ENCODE results near the gene SH3RF3.

The SH3RF3 gene

DNA sequence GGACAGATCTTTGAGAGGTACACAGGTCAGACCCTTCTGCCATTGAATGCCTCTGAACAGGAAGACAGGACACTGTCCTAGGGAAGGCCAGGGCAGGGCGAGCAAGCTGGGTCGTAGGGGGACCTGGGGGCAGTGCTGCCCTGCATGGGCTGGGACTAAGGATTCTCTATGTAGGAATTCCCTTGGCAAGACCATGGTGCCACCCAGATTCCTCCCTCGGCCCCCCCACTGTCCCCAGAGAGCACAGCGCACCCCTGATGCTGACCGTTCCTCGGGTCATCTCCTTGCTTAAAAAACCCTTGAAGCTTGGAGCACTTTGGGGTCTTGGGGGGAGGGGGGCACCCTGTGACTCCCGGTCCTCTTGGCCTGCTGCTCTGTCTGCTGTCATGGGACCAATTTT is 289.7 kb downstream of the SH3RF3 start:
- no peak for DNase-seq (ENCODE audit: low spot score)

DNA sequence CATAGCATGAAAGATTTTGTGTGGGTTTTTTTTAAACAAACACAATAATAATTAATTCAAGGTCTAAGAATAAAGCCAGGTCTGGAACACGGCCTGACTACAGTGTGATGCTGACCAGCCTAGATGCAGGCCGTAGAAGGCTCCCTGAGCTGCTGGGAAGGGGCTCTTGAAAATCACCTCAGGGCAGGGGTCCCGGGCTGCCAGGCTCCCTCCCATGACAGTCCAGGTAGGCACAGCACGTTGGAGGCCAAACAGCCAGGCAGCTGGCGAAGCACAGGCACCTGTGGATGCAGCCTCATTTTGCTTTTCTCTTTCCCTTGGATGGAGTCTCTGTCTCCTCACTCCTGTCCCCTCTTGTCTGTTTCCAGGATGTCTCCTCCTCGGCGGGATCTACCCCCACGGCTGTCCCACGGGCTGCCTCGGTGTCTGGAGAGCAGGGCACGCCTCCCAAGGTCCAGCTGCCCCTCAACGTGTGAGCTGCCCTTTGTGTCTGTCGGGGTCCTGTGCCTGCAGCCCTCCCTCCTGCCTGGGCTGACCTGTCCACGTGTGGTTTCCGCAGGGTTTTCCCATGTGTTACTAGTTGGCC is 290.3 kb downstream of the SH3RF3 start:
- no peak for DNase-seq (ENCODE audit: low spot score)

DNA sequence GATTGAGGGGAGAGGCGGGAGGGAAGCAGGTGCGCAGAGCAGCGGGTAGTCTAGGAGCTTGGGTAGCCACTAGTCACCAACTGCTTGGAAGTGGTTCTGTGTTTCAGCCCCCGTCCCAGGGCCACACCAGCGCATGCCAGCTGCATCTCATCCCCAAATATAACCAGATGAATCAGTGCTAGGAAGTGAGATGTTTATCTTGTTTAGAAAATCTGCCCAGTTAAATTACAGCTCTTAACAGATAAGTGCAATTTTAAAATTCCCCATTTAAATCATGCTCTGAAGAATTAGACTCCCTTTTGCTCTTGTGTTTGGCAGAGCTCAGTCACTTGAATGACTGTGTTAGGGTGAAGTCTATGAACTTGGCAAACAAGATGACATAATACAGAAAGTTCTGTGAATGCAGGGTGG is 291.0 kb downstream of the SH3RF3 start:
- peak; percentile 49 for DNase-seq (ENCODE audit: low spot score)

DNA sequence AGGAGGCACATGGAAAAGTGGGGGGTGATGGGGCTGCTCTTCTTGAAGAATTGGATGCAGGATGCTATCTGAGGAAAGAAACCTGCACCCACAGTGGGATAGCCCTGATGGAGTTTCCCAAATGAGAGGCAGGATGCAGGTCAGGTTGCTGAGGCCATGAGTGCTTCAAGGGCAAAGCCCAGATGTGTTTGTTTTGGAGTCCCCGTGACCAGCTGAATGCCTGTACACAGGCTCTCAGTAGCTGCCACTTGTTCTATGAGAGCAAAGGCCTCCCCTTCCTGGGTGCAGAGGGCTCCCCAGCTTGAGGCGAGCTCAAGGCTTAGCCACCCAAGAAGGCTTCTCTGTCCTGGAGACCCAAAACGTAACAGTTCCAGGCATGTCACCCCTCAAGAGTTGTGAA is 292.1 kb downstream of the SH3RF3 start:
- no peak for DNase-seq (ENCODE audit: low spot score)

DNA sequence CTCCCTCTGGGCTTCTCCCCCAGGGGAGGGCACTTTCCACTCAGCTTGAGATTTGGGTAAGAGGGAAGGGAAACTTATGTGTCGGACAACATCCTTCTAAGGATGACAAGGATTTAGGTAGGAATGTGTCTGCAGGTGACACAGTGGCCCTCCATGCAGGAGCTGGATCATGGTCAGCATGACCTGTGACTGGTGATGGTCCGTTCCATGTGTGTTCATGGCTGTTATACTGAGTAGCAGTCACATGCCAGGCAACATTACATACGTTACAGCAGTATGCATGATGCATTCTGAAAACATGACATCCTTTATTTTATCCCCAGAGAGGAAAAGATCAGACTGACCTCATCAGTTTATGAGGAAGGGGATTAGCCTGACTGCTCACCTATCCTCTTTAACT is 292.6 kb downstream of the SH3RF3 start:
- no peak for DNase-seq (ENCODE audit: low spot score)

DNA sequence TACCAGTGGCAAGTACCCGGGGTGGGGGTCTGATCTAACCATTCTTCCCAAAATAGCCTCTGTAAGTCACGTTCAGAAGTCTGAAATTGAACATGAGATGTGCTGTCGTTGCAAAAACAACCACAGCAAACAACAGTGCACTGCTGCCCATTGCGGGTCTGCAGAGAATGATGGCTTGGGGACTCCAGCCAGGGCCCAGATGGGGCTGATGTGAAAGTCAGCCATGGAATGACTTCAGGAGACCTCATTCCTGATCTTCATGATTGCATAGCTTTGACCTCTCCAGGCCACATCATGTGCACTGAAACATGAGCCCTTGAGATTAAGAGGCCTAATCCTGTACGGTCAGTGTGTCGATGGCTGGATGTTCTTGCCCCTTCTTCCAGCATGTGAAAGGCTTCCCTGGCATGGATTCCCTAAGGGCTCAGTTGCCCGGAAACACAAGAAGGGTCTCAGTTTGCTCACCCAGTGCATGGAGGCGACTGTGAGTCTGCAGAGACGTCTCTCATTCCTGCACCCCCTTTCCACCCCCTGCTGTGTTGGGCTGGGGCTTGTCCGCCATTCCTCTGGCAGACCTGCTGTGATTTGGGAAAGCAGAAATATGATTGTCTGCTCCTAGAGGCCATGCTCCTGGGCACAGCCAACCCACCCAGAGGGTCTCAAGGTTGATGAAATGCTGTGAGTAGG is 293.2 kb downstream of the SH3RF3 start:
- DNase-seq (ENCODE audit: low spot score) = no peak

DNA sequence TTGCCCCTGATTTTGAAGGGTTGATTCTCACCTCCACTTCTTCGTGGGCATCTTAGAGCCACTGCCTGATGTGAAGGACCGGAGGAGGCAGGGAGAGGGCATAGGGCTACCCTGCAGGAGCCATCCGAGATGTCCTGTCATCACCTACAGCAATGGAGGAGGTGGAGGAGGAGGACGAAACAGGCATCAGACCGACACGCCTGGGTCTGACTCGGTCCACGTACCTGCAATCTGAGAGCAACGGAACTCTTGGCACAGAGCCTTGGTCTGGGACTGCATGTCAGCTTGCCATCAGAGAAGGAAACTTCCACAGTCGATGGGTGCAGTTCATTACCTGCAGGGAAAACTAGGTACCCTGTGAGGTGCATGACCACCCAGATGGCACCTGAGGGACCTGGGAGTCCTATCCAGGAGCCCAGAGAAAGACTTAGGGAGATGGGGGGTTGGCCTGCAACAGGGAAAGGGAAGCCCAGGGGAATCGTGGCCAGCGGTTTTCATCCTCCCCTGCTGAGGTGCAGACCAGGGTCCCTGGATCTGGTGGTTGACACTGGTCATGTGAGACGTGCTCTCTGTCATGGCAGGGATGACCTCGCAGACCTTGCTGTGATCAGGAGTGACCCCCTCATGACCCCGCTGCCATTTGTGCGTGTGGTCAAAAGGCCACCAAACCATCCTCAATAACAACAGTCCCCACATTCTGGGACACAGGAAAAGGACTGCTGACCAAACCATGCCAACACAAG is 293.9 kb downstream of the SH3RF3 start:
- DNase-seq (ENCODE audit: low spot score) = no peak

DNA sequence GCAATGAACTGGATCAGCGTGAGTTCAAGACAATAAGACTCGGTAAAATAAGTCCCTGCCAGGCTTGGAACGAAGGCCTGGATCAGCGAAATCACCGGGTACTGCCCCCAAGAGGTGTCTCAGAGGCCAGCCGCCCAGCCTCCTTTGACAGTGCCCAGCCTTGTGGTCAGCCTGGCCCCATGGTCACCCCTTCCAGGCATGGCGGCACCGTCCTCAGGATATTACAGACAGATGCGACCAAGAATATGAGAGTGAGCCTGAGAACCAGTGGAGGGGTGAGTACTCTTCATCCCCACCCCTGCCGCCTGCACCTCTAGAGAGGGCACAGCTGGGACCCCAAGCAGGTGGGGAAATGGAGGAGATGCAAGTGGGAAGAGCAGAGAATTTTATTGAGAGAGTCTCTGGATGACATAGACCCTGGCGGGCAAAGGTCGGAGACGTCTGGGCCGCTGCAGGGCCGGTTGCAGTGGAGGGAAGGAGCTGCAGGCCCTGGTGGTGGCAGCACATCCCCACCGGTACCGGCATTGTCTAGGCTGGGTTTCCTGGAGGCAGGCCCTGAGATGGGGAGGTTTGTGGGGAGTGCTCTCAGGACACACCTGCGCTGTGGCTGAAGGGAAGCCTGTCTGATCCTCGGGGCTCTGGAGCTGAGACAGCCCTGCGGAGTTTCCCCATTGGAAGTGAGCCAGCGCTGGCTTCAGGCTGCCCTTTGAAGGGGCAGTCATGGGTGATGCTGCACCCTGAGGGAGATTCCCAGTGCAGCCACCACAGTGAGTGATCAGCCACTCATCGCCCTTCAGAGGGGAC is 294.8 kb downstream of the SH3RF3 start:
- no peak for DNase-seq (ENCODE audit: low spot score)

DNA sequence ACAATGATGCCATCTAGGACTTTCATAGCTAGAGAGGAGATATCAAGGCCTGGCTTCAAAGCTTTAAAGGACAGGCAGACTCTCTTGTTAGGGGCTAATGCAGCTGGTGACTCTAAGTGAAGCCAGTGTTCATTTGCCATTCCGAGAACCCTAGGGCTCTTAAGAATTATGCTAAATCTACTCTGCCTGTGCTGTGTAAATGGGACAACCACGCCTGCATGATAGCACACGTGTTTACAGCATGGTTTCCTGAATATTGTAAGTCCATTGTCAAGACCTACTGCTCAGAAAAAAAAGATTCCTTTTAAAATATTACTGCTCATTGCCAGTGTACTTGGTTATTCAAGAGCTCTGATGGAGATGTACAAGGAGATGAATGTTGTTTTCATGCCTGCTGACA is 296.4 kb downstream of the SH3RF3 start:
- DNase-seq (ENCODE audit: low spot score) = no peak

DNA sequence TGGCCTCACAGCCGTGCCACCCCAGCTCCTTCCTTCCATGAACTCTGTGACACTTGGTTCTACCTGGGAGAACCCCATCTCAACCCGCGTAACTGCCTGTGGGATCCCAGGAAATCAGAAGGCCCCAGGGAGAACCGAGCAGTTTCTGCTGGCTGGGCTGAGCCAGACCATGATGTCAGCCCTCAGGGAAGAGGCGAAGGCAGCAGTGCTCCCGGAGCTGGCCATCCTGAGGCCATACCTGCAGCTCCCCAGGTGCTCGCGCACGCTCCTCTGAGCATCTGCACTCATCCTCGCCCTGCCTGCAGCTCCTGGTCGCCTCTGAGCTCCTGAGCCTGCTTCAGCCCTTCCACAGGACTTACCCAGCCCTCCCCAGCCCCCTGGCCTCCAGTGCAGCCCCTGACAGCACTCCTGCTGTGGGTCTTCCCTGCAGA is 298.7 kb downstream of the SH3RF3 start:
- no peak for DNase-seq (ENCODE audit: low spot score)

DNA sequence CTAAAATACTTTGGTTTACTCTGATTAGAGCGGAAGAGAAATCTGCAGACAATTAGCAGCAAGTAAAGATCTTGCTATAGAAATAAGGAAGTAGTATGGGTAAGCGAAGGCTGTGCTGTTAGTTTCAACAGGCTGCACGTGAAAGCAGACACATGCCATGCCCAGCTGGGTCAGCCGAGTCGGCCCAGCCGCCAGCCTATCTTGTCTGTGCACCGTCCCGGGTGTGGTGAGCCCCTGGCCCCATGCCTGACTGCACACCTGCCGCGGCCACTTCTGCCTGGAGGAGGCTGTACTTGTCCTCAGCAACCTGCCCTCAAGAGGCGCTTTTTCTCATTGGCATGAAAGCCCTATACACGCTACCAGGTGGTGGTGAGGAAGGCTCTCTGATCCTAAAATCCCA is 299.3 kb downstream of the SH3RF3 start:
- DNase-seq (ENCODE audit: low spot score) = no peak

DNA sequence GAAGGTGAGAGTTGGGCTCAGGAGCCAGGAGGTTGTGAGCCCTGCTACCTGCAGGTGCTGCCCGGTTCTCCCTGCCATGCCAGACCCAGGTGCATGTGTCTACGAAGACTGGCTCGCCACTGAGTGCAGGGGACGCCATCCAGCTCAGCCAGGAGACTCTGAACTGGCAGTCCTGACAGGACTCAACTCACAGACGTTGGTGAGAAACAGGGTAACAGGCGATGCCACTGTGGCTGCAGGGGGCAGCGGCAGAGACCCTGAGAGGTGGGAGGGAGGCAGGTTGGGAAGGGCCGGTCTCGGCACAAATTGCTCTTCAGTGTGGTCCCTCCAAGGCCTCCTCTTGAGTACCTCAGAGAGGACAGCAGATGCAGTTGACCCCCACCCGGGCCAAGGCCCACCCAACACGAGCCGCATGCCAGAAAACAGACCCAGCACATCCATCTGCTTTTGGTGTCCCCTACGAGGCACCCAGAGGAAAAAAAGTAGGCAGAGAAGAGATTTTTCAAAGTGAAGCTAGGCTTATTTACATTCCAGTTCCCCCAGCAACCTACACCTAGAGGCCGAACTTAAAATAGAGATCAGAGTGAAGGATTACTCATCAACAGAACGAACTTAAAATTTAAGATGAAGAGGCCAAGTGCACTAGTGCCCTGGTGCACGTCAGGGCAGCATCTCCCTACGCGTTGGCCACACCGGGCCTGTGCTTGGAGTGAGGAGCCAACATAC is 300.0 kb downstream of the SH3RF3 start:
- no peak for DNase-seq (ENCODE audit: low spot score)

DNA sequence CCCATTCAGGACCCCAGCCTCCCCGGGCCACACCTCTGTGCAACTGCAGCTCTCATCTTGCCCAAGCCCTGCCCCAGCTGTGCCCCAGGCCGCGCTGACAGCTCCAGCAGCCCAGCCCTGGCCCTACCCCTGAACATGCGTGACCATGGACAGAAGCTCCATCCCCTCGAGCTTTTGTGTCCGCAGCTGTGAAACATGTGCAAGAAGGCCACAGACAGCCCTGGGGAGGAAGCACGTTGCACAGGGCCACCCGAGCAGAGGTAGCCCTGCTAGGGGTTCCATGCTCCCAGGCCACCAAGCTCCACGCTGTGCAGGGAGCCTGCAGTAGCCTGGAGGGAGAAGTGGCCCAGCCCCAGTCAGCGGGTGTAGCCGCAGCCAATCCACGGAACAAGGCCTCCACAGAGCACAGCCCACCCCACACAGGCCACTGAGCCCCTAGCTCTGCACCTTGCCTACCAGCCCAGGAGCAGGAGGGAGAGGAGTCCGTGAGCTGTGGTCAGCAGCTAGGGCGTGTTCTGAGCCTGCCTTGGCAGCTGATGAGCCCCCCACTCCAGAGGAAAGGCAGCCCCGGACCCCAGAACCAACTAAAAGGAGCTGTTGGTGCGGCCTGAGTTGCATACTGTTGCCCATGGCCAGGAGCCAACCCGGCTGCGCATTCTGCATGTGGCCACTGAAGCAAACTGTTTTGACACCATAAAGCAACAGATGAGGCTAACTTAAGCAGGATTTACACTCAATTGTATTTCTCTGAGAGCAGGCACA is 300.7 kb downstream of the SH3RF3 start:
- DNase-seq (ENCODE audit: low spot score) = no peak

DNA sequence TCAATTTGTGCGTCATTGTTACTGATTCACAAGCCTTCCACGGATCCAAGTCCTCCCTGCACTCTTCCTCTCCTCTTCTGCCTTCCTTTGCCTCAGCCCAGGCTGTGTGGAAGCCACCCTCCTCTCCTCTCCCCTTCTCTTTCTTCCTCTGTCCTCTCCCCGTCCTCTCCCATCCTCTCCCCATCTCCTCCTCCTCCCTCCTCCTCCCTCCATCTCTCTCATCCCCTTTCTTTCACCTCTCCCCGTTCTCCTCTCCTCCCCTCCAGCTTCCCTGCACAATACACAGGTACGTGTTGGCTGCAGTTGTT is 301.3 kb downstream of the SH3RF3 start:
- DNase-seq (ENCODE audit: low spot score) = no peak

DNA sequence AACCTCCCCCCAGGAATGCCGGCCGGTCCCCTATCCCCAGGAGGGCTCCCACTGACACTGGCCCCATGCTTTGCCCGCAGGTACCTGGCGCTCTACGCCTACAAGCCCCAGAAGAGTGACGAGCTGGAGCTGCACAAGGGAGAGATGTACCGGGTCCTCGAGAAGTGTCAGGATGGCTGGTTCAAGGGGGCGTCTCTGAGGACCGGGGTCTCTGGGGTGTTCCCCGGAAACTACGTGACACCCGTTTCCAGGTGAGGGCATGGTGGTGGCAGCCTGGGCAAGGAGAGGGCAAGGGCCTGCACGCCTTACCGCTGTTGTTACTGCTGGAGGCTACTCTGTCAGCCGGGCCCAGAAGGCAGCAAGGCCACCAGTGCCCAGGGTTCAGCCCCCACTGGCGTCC is 303.4 kb downstream of the SH3RF3 start:
- DNase-seq (ENCODE audit: low spot score) = no peak

DNA sequence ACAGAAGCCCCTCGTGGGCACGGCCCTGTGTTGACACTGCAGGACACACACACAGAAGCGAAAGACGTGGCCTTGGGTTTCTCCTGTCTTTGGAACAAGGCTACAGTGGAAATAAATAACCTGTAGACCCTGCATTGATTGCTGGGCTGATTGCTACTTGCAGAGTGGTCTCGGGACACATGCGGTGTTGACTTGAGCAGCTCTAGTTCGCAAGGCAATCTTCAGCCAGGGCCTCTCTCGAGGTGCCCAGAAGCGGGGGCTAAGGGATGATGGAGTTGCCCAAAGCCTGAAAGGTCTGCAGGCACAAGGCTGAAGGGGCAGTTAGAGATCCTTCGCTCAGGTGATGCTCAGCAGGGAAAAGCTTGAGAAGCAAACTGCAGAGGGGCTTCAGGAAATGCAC is 304.5 kb downstream of the SH3RF3 start:
- DNase-seq (ENCODE audit: low spot score) = no peak

DNA sequence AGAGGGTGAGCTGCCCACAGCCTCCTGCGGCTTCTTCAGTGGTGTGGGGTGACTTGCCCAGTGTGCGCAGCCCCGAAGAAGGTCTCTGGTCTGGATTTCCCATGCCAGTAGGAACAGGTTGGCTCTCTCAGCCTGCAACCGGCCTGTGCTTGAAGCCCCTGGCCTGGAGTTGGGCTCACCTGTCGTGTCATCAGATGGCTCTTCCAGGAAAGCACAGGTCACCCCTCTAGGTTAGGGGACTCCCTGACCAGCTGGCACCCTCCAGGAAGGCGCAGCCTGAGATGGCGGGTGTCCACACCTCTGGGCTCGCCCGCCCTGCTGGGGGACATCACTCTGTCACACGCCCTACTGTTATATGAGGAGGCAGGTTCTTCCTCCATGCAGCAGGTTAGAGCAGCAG is 304.9 kb downstream of the SH3RF3 start:
- DNase-seq (ENCODE audit: low spot score) = no peak

DNA sequence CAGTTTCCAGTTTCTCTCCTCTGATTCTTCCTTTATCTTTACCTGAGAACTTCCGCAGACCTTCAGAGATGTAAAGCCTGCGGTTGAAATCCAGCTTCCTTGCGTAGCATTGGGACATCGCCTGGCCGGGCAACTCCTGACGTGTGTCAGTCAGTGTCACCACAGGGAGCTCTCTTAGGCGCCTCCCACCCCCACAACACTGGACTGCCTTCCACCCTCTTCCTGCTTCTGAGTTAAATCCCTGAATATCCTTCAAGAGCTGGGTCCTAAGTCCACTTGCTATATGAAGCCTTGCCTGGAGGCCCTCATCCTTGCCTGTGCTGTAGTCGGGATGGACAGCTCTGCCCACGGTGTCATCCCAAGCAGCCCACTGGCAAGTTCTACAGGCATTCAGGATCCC is 305.3 kb downstream of the SH3RF3 start:
- DNase-seq (ENCODE audit: low spot score) = no peak

DNA sequence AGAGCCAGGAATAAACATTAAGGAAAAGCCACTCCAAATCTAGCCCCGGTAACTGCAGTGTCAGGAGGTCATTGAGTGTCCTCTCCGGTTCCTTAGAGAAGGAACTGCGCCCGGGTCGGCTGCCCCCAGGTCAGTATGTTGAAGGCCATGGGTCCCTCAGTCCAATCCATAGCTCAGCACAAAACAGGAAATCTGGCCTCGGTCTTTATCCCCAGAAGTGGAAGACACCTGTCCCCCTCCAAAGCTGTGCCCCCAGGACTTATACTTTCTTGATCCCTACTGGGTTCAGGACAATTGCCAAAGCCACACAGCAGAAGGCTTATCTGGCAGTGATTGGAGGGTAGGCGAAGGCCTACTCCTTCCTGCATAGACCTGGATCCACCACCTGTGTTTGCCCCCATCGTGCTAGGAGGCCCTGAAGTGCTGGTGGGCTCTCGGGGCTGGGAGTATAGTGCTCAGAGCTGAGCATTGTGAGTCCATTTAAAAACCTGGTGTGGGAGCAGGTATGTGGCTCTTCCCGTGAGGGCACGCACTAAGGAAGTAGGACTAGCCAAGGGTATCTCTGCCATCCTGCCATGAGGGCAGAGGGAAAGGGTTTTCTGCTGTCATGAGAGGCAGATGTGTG is 306.2 kb downstream of the SH3RF3 start:
- DNase-seq (ENCODE audit: low spot score) = no peak

DNA sequence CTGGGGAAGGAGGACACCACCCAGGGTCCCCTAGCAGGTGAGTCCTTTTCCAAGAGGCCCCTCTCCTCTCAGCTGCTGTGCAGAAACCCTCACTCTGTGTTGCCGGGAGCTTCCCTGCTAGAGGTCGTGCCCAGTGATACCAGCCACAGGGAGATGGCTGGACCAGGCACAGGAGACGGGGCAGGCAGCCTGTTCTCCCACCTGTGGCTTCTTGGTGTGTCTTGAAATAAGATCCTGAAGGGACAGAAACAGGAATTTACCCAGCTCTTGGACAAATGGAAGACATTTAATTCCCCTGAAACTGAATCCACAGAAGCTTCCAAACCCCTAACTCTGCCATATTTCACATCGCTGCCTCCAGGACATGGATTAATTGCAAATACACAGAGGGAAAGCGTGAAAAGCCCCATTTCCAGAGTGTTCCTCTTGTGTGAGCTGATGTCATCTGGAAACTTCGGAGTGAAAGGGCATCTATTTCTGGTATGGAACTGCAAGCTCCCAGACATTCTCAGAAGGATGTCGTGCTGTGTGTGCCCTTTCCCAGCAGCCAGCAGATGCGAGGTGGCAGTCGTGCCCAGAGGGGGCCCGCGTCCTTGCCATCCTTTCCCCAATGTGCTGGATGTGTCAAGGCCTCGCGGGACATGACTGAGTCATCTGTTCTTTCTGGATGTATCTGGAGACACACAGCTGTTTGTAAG is 307.0 kb downstream of the SH3RF3 start:
- no peak for DNase-seq (ENCODE audit: low spot score)

Data from Ammon's horn (tissue), 1 donor.